Neutrophil (primary cell): ENCODE data around the gene ZCWPW1.
"Not testable (repeated sequence)": the region's sequence is repeated elsewhere in the genome, so short reads cannot be mapped to it uniquely, and the experiment has no call there.

Source experiments
- H3K27ac ChIP-seq: fragments of 200-600 bp; sonication (generic); 2 replicates; pipeline ENCODE4 v1.5.1; 2016; ENCODE audit warnings: mild to moderate bottlenecking, moderate library complexity
- H3K27me3 ChIP-seq: fragments of 200-600 bp; sonication (generic); 2 replicates; pipeline ENCODE4 v1.6.0; 2016; ENCODE audit warnings: mild to moderate bottlenecking
- H3K36me3 ChIP-seq: fragments of 200-600 bp; sonication (generic); 2 replicates; pipeline ENCODE4 v1.5.1; 2017
- H3K4me1 ChIP-seq, 2 experiments: fragments of 200-600 bp in 1 of 2; sonication (generic) in 1 of 2; 1 replicate in 1 of 2; 2 replicates in 1 of 2; pipeline versions ENCODE4 v1.5.1 to v1.6.1; 2013 to 2016; ENCODE audit warnings: low read depth in 1 of 2, low read length in 1 of 2, mild to moderate bottlenecking in 1 of 2, moderate library complexity in 1 of 2; ENCODE audit not compliant: control insufficient read depth in 1 of 2, insufficient read depth in 1 of 2
- H3K4me3 ChIP-seq, 2 experiments: fragments of 200-600 bp in 1 of 2; sonication (generic) in 1 of 2; 1 replicate in 1 of 2; 2 replicates in 1 of 2; pipeline ENCODE4 v1.5.1; 2013 to 2016; ENCODE audit warnings: low read depth in 1 of 2, low read length in 1 of 2, mild to moderate bottlenecking in 1 of 2, moderate library complexity in 1 of 2
- H3K9me3 ChIP-seq: fragments of 200-600 bp; sonication (generic); 2 replicates; pipeline ENCODE4 v1.5.1; 2016
- CTCF ChIP-seq: fragments of 200-600 bp; sonication (generic); IDR thresholded peaks from 2 replicates; pipeline ENCODE4 v1.5.1; 2016; ENCODE audit warnings: antibody characterized with exemption

The ZCWPW1 gene

GRCh38 chr7:100357131-100357561 lies 71.4 kb downstream of the ZCWPW1 start:
- H3K27me3 ChIP-seq = no peaks in the 10 kb centered on the region
- H3K4me3 ChIP-seq = peak overlapping the region; percentile 65 to 68
- H3K27ac ChIP-seq = peak overlapping the region; percentile 100
- H3K4me1 ChIP-seq = peaks cover 74 to 80% of the 10 kb centered on the region in 2 experiments
- no peaks in the 10 kb centered on the region for H3K9me3 ChIP-seq
- TF ChIP-seq CTCF = no peak
- peaks cover 44% of the 10 kb centered on the region for H3K36me3 ChIP-seq

GRCh38 chr7:100356416-100357068 lies 72.0 kb downstream of the ZCWPW1 start:
- Histone ChIP-seq H3K36me3 (peaks cover 38% of the 10 kb centered on the region), H3K27ac (peak overlapping the region; percentile 100), H3K9me3 (no peaks in the 10 kb centered on the region), H3K4me3 (peak overlapping the region; percentile 65 to 68), H3K27me3 (no peaks in the 10 kb centered on the region), H3K4me1 (peaks cover 80 to 85% of the 10 kb centered on the region in 2 experiments)
- TF ChIP-seq CTCF = no peak

GRCh38 chr7:100353685-100354330 lies 74.7 kb downstream of the ZCWPW1 start:
- TF ChIP-seq CTCF = no peak
- peaks cover 61 to 62% of the 10 kb centered on the region in 2 experiments for H3K4me1 ChIP-seq
- H3K27me3 ChIP-seq = no peaks in the 10 kb centered on the region
- H3K27ac ChIP-seq = peak overlapping the region; percentile 100
- H3K4me3 ChIP-seq = no peak overlapping the region
- no peaks in the 10 kb centered on the region for H3K9me3 ChIP-seq
- H3K36me3 ChIP-seq = peaks cover 29% of the 10 kb centered on the region

- Histone ChIP-seq H3K27ac (peak overlapping the region; percentile 100), H3K36me3 (peaks cover 27% of the 10 kb centered on the region)
- no peak for TF ChIP-seq CTCF
These were observed 75.4 kb downstream of the ZCWPW1 start for GRCh38 chr7:100352984-100353684.

GRCh38 chr7:100352230-100352781 lies 76.2 kb downstream of the ZCWPW1 start:
- H3K4me1 ChIP-seq = peaks cover 46 to 47% of the 10 kb centered on the region in 2 experiments
- H3K36me3 ChIP-seq = peaks cover 31% of the 10 kb centered on the region
- not testable (repeated sequence) for H3K27me3 ChIP-seq, H3K4me3 ChIP-seq, H3K9me3 ChIP-seq
- H3K27ac ChIP-seq = peak overlapping the region; percentile 74

More at GRCh38 chr7:100352984-100353684, 75.4 kb downstream of the ZCWPW1 start:
- Histone ChIP-seq H3K9me3 (no peaks in the 10 kb centered on the region), H3K4me1 (peaks cover 55% of the 10 kb centered on the region in 2 experiments), H3K27me3 (no peaks in the 10 kb centered on the region), H3K4me3 (no peak overlapping the region)
